ENCODE data around the gene MOCS3.

MOCS3 gene

GRCh38 chr20:50987493-50988210, 29.0 kb downstream of the MOCS3 start:
- DNase-seq = no peak

DNA sequence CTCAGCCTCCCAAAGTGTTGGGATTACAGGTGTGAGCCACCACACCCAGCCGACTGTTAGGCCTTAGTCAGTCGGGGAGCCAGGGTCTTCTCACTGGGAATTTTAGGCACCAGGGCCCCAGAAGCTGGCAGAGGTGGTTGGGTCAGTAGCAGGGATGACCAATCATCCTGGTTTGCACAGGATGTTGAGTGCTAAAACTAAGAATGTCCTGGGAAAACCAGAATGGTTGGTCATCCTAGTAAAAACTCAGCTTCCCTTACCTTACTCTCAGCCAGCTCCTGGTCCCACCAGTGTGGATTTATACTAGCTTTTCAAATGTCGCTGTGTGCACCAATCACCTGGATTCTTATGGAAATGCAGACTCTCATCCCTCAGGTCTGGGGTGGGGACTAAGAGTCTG, 32.5 kb downstream of the MOCS3 start:
- no peak for DNase-seq

- no peak for DNase-seq
Observed at GRCh38 chr20:50992336-50992732, 33.7 kb downstream of the MOCS3 start.

DNA sequence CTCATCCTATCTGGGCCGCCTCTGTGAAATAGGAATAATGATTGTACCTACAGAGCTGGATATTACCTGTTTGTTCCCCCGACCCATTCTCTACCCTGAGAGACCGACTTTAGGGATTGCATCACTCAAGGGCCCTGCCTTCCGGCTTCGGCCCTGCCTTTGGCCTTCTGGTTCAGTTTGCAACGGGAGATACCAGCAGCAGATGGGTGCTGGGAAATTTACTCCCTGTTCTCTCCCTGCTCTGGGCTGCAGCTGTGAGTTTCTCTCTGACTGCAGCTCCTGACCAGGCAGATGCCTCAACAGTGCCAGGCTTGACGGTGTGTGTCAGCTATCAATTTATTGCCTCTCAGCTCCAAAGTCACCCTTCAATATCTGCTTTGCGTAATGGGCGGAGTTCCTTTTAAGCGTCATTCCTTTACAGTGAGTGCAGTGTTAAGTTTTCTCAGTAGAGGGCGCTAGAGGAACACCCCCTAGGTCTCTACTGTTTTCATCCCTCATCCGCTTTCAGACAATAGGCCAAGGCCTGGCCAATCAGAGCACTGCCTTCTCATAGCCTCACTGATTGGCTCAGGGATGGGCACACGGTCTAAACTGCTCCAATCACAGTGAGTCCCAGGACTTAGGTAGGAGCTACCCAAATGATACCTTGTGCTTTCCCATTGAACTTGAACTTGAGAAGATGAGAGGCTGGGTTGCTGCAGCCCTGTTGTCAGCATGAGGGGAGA, 34.3 kb downstream of the MOCS3 start:
- DNase-seq = no peak

DNA sequence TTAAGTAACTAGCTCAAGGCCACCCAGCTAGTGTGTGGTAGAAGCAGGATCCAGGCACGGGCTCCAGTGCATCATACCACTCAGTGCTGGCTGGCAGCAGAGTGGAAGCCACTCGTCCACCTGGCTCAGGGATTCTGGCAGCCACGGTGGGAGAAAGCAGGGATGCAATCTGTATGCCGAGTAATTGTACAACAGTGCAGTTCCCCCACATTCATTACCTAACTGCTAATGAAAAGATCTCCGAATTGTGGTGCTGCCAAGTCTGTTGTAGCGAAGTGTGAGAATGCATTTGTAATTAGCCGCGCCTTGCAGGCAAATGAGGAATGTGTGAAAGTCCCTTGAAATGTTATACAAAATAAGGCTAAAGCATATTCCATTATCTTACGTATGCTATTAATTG, 35.3 kb downstream of the MOCS3 start:
- DNase-seq = no peak

- no peak for DNase-seq
Observed at GRCh38 chr20:50995506-50995905, 36.9 kb downstream of the MOCS3 start.

GRCh38 chr20:50996901-50997865, 38.6 kb downstream of the MOCS3 start:
- no peak for DNase-seq

DNA sequence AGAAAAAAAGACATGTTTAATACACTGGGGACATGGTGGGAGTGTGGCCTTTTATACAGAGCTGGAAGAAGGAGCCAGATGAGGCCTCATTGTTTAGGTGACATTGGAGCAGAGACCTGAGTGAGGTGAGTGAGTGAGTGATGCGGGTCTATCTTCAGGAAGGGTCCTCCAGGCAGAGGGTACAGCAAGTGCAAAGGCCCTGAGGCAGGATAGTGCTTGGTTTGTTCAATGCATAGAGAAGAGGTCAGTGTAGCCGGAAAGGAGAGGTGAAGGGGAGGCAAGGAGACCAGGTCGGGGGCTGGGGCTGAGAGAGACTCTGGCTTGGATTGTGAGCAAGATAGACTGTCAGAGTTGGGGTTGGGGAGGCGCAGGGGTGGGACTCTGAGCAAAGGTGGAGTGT, 40.7 kb downstream of the MOCS3 start:
- no peak for DNase-seq

DNA sequence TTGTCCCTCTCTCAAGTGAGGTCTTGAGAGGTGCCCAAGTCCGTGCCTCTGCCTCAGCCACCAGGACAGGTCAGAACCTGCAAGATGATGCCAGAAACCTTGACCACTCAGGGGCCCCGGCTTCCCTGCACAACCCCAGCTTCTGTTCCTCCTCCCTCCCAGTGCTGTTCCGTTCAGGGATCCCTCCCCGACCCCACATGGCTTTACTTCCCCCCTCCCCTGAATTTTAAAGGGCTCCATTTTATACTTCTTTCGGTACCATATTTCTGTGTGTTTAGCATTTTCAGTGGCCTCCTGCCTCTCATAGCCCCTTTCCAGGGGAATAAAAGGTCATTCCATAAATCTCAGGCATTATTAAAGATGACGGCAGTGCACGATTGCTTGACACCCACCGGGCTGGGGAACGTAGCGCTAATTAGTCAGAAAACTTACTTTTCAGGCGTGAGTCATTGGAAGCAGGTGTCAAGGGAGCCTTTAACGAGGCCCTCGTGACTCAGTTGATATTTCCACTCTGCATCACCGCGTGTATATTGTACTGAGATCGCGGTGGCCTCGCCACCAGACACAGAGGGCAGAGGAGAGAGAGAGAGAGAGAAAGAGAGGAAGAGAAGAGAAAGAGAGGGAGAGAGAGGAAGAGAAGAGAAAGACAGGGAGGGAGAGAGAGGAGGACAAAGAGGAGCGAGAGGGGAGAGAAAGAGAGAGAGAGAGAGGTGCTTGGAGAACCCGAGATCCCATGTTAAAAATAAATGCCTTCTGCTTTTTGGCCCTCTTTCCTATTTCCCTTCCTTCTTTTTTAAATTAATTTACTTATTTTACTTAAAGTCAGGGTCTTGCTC, 43.0 kb downstream of the MOCS3 start:
- no peak for DNase-seq

DNA sequence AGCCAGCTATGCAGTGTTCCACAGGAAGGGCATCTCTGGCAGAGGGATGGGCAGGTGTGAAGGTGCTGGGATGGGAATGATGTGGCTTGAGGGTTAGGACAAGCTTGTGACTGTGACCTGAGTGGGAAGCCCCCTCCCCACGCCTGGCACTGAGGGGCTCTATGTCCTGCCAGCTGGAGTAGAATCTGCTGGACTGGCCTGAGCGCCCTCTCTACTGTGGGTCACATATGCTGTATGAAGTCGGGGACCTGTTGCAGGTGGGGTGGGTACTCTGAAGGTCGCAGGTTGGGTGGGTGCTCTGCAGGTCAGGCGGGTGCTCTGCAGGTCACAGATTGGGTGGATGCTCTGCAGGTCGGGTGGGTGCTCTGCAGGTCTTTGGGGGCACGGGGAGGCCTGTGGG, 44.0 kb downstream of the MOCS3 start:
- no peak for DNase-seq

DNA sequence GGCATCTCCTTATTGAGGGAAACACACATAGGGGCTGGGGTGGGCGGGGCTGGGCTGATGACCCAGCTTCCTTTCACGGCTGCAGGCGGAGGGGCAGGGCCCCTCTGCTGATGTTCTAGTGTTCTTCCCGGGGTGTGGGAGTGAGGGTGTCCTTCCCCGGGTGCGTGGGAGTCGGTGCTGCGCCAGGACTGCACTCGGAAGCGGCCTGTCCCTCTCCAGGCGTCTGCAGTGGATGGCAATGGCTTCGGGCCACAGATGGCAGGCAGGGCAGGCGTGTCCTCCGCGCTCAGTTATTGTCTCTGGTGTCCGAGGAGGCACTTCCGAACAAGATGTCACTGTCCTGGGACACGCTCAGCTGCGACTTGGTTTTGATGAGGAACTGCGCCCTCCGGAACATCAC, 45.1 kb downstream of the MOCS3 start:
- DNase-seq = no peak

DNA sequence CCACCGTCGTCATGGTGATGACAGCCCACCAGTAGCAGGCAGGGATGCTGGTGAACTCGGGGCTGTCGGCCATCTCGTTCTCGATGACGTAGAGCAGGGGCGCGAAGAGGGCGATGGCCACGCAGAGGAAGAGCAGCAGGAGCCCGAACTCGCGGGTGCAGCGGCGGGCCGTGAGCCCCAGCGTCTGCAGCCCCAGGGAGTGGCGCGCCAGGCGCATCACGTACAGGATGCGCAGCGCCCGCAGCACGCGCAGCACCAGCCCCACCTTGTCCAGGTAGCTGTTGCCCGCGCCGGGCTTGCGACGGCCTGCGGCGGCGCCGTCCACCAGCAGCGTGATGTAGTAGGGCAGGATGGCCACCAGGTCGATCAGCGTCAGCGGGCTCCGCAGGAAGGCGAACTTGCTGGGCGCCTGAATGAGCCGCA, 45.7 kb downstream of the MOCS3 start:
- no peak for DNase-seq

DNA sequence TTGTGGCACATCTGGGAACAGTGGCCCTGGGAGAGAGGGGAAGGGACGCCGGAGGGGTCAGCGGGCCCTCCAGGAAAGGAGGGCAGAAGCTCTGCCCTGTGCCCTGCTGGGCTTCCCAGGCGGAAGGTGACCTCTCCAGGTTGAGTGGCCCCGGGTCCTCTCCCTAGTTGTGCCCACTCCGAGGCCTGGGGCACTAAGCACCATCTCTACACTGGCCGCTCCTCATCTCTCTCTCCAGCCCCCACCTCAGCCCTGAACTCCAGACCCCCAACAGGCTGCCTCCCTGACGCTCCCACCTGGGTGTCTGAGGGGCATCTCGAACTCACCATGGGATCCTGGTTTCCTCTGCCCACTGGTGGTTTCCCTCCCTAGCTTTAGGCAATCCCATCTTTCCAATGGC, 46.2 kb downstream of the MOCS3 start:
- no peak for DNase-seq

DNA sequence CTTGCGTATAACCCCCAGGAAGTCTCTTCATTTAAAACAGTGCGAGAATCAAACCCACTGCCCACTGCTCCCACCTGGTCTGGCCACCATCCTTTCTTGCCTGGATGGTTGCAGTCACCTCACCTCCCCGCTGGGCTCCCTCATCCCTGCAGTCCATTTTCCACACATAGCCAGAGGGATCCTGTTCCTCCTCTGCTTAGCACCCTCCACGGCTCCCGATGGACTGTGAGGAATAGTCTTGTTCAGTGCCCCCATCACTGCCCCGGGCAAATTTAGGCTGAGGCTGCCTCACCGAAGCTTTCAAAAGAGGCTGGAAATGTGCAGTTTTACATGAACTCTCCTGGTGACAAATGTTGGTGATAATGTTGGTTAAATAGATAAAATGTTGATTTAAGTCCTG, 46.6 kb downstream of the MOCS3 start:
- DNase-seq = no peak

DNA sequence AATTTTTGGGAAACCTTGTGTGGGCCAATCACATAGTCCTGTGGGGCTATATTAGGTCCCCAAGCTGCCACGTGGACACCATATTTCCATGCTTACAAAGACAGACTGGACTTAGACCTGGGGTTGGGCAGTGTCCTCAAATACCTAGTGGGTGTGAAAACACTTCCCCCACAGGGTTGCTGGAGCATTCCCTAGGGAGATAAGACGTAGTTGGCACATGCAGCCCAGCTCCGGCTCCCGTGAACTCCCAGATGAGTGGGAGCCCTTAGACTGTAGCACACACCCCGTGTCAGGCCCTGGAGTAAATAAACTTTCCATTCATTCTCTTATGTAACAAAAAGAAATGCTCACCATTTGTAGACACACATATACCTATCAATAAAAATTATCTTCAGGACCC, 50.1 kb downstream of the MOCS3 start:
- no peak for DNase-seq

DNA sequence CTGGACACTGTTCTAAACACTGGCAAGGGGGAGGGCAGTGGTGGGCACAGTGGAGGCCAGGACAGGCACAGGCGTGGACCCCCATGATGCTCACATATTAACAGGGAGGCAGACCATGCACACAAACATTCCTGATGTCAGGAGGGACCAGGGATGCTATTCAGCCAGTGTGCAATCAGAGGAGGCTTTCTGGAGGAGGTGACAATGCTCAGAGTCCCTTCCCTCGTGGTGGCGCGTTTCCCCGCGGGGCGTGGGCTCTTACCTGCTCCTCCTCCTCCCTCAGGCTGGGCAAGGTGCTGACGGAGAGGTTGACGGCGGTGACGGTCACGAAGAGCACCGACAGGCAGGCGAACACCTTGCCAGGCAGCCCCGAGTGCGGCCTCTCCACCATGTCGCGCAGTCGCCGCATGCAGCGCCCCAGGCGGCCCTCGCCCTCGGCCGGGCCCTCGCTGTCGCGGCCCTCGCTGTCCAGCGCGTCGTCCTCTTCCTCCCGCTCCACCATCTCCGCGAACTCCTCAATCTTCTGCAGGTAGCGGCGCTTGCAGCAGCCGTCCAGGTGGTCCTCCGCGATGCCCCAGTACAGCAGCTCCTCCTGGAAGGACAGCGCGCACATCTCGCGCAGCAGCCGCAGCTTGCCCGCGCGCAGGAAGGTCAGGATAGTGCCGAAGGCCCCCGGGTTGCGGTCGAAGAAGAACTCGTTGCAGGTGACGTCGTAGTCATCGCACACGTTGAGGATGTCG, 50.9 kb downstream of the MOCS3 start:
- DNase-seq = no peak

GRCh38 chr20:51010043-51010365, 51.4 kb downstream of the MOCS3 start:
- no peak for DNase-seq

- no peak for DNase-seq
Observed at GRCh38 chr20:51010932-51011331, 52.3 kb downstream of the MOCS3 start.

DNA sequence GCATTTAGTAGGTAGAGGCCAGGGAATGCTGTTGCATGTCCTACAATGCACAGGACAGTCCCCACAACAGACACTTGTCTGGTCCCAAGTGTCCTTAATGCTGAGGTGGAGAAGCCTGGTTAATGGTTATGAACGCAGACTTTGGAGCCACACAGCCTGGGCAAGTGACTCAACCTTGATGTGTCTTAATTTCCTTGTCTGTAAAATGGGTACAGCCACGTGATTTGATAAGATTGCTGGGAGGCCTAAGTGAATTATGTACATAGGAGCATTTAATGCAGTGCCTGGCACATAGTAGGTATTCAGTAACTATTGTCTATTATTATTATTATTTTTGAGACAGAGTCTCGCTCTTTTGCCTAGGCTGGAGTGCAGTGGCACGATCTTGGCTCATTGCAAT, 52.9 kb downstream of the MOCS3 start:
- DNase-seq = no peak

- no peak for DNase-seq
Observed at GRCh38 chr20:51012357-51012756, 53.7 kb downstream of the MOCS3 start.

Data from SIG-M5 (cell line).